ENCODE data around the gene CST7.

DNA sequence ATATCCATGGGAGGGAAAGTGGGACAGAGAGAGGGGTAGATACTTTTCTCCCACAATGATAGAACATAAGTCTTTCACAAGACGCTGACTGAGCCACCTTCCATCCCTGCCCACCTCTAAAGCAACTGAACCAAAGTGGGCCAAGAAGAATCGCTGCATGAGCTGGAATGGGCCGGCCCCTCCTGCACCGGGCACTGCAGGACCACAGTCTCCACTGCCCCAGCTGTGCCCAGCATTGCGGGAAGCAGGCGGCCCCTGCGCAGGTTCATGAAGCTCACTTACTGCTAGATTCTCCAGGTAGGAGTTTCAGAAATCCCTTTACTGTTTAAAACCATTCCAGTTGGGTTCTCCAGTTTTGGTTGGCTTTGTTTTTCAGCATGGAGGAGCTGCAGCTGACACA is 32.0 kb upstream of the CST7 start:
- TF ChIP-seq CTCF (IDR thresholded peaks at IDR 0.05; ENCODE audit: insufficient read depth, low read depth, low read length) (no peak), EZH2 (IDR thresholded peaks at IDR 0.05; ENCODE audit: insufficient read depth, low read length) (no peak)
